Urinary bladder (tissue), 4 donors: Measurements from ENCODE around the gene SIRT6. TPM values are rescaled to one million over a fixed set of nuclear protein-coding genes. Genes with fewer than 3 reads are reported as not detected.
"Not testable (repeated sequence)": the region's sequence is repeated elsewhere in the genome, so short reads cannot be mapped to it uniquely, and the experiment has no call there.

ENCODE experiments used
- DNase-seq: peaks from one replicate; pipeline ENCODE4 v3.0.0-alpha.2; 2015; ENCODE audit errors: extremely low spot score
- H3K27ac ChIP-seq: one replicate; pipeline ENCODE4 v1.5.1; 2013; ENCODE audit warnings: low read depth, mild to moderate bottlenecking, moderate library complexity
- H3K36me3 ChIP-seq: one replicate; pipeline ENCODE4 v1.6.1; 2013; ENCODE audit warnings: mild to moderate bottlenecking, moderate library complexity; ENCODE audit not compliant: insufficient read depth
- H3K4me1 ChIP-seq: one replicate; pipeline ENCODE4 v1.6.1; 2013; ENCODE audit warnings: mild to moderate bottlenecking, moderate library complexity; ENCODE audit not compliant: insufficient read depth
- H3K4me3 ChIP-seq: one replicate; pipeline ENCODE4 v1.5.1; 2013; ENCODE audit warnings: low read depth, low read length
- WGBS: extraction: QIAGEN DNeasy Blood & Tissue Kit; methylation state at CpG from one replicate; pipeline ENCODE4 v1.1.7; 2013; 5-methylcytosine and 5-hydroxymethylcytosine counted together
- polyA plus RNA-seq: library from polyadenylated mRNA; stranded (reverse); fragments of 200-250 nt; gene quantifications from one replicate; pipeline ENCODE4 v1.2.3, GENCODE V29; 2013
- total RNA-seq: library from RNA; depleted of rRNA; stranded (reverse); fragments of >200 nt; gene quantifications from one replicate; pipeline ENCODE4 v1.2.3, GENCODE V29; 2014
- donor health status: healthy with polysubstance abuse.
- donor health status: healthy.

The SIRT6 gene
- total and polyA plus RNA-seq, 2 donors: 7.2 to 23.8 TPM

GRCh38 chr19:4196009-4196408, 13.6 kb upstream of the SIRT6 start:
- DNase-seq: no peak
- Histone ChIP-seq H3K4me3 (no peak overlapping the region), H3K27ac (no peak overlapping the region), H3K4me1 (no peaks in the 10 kb centered on the region), H3K36me3 (no peaks in the 10 kb centered on the region)
- 77% methylated on average over 8 of the region's 8 CpGs for WGBS

- Histone ChIP-seq H3K4me3 (no peak overlapping the region), H3K4me1 (no peaks in the 10 kb centered on the region), H3K36me3 (no peaks in the 10 kb centered on the region), H3K27ac (no peak overlapping the region)
- DNase-seq: no peak
- 46% methylated on average over 7 of the region's 7 CpGs for WGBS
These were observed 12.0 kb upstream of the SIRT6 start for GRCh38 chr19:4194353-4194752.

GRCh38 chr19:4192537-4192936, 10.2 kb upstream of the SIRT6 start:
- H3K36me3 ChIP-seq, H3K27ac ChIP-seq, DNase-seq, H3K4me1 ChIP-seq, H3K4me3 ChIP-seq: not testable (repeated sequence)
- WGBS: 91% methylated on average over 3 of the region's 3 CpGs

GRCh38 chr19:4189641-4190040, 7.3 kb upstream of the SIRT6 start:
- Histone ChIP-seq H3K27ac (no peak overlapping the region), H3K4me1 (no peaks in the 10 kb centered on the region), H3K4me3 (no peak overlapping the region), H3K36me3 (no peaks in the 10 kb centered on the region)
- 74% methylated on average over 5 of the region's 5 CpGs for WGBS
- DNase-seq: no peak

GRCh38 chr19:4187313-4188122, 5.2 kb upstream of the SIRT6 start:
- Histone ChIP-seq H3K4me3 (no peak overlapping the region), H3K36me3 (no peaks in the 10 kb centered on the region), H3K27ac (no peak overlapping the region), H3K4me1 (no peaks in the 10 kb centered on the region)
- DNase-seq: no peak
- 88% methylated on average over 10 of the region's 10 CpGs for WGBS

- no peak overlapping the region for H3K27ac ChIP-seq
- no peaks in the 10 kb centered on the region for H3K4me1 ChIP-seq
- DNase-seq: no peak
- no peak overlapping the region for H3K4me3 ChIP-seq
- no peaks in the 10 kb centered on the region for H3K36me3 ChIP-seq
- WGBS: 32% methylated on average over 22 of the region's 22 CpGs
These were observed 4.0 kb upstream of the SIRT6 start for GRCh38 chr19:4186087-4186993.

GRCh38 chr19:4185413-4186086, 3.2 kb upstream of the SIRT6 start:
- Histone ChIP-seq H3K36me3 (no peaks in the 10 kb centered on the region), H3K27ac (no peak overlapping the region), H3K4me1 (no peaks in the 10 kb centered on the region), H3K4me3 (no peak overlapping the region)
- DNase-seq: no peak
- WGBS: 66% methylated on average over 9 of the region's 9 CpGs

GRCh38 chr19:4184718-4185352, 2.5 kb upstream of the SIRT6 start:
- H3K4me3 ChIP-seq: no peak overlapping the region
- H3K36me3 ChIP-seq: no peaks in the 10 kb centered on the region
- no peak overlapping the region for H3K27ac ChIP-seq
- H3K4me1 ChIP-seq: no peaks in the 10 kb centered on the region
- DNase-seq: no peak
- WGBS: 89% methylated on average over 2 of the region's 2 CpGs

- no peak for DNase-seq
- no peaks in the 10 kb centered on the region for H3K4me1 ChIP-seq
- H3K4me3 ChIP-seq: no peak overlapping the region
- H3K36me3 ChIP-seq: no peaks in the 10 kb centered on the region
- WGBS: 43% methylated on average over 23 of the region's 23 CpGs
- no peak overlapping the region for H3K27ac ChIP-seq
These were observed 1.8 kb upstream of the SIRT6 start for GRCh38 chr19:4183967-4184717.

GRCh38 chr19:4181053-4181508, 1.3 kb downstream of the SIRT6 start:
- H3K27ac ChIP-seq: no peak overlapping the region
- H3K36me3 ChIP-seq: peaks cover 4% of the 10 kb centered on the region
- no peaks in the 10 kb centered on the region for H3K4me1 ChIP-seq
- 79% methylated on average over 2 of the region's 2 CpGs for WGBS
- no peak overlapping the region for H3K4me3 ChIP-seq
- DNase-seq: no peak

GRCh38 chr19:4178990-4179389, 3.4 kb downstream of the SIRT6 start:
- no peak for DNase-seq
- H3K27ac ChIP-seq: no peak overlapping the region
- no peak overlapping the region for H3K4me3 ChIP-seq
- no peaks in the 10 kb centered on the region for H3K4me1 ChIP-seq
- whole genome bisulfite sequencing: 92% methylated on average over 18 of the region's 18 CpGs
- H3K36me3 ChIP-seq: peaks cover 12% of the 10 kb centered on the region

GRCh38 chr19:4177146-4177545, 5.2 kb downstream of the SIRT6 start:
- WGBS: 96% methylated on average over 5 of the region's 5 CpGs
- Histone ChIP-seq H3K27ac (no peak overlapping the region), H3K4me1 (no peaks in the 10 kb centered on the region), H3K4me3 (no peak overlapping the region), H3K36me3 (peaks cover 12% of the 10 kb centered on the region)
- no peak for DNase-seq

GRCh38 chr19:4175669-4175931, 6.8 kb downstream of the SIRT6 start:
- DNase-seq: no peak
- Histone ChIP-seq H3K27ac (no peak overlapping the region), H3K4me3 (no peak overlapping the region), H3K36me3 (peaks cover 12% of the 10 kb centered on the region), H3K4me1 (no peaks in the 10 kb centered on the region)
- 93% methylated on average over 12 of the region's 12 CpGs for WGBS
